ENCODE results near the gene ZNF44.

The ZNF44 gene

GRCh38 chr19:12230751-12231733, 63.6 kb downstream of the ZNF44 start:
- ChIA-PET CTCF (no interaction called here), POLR2A (interaction anchor here (0.6 kb wide), 1 partner anchor 256 kb away, joined by 4 read pairs; no protein-coding TSS in a partner anchor)
- TF ChIP-seq REPIN1 (tag by site-specific recombination; IDR thresholded peaks at IDR 0.05; ENCODE audit: low read depth) (no peak), KLF1 (tag by site-specific recombination; IDR thresholded peaks at IDR 0.05) (no peak), ZNF558 (tag by site-specific recombination; IDR thresholded peaks at IDR 0.05) (no peak), ZNF433 (tag by site-specific recombination; IDR thresholded peaks at IDR 0.05; ENCODE audit: low read depth) (no peak), ZSCAN23 (tag by site-specific recombination; IDR thresholded peaks at IDR 0.05) (no peak), ATF2 (tag by site-specific recombination; IDR thresholded peaks at IDR 0.05; ENCODE audit: low read depth) (no peak), ZNF76 (tag by site-specific recombination; IDR thresholded peaks at IDR 0.05; ENCODE audit: borderline replicate concordance, low read depth) (no peak), ZNF677 (tag by site-specific recombination; IDR thresholded peaks at IDR 0.05) (no peak), ZNF280D (tag by site-specific recombination; IDR thresholded peaks at IDR 0.05) (no peak), ZNF239 (tag by site-specific recombination; IDR thresholded peaks at IDR 0.05) (no peak), ZNF768 (tag by site-specific recombination; IDR thresholded peaks at IDR 0.05) (no peak), INSM2 (tag by site-specific recombination; IDR thresholded peaks at IDR 0.05) (no peak), ZNF560 (tag by site-specific recombination; IDR thresholded peaks at IDR 0.05; ENCODE audit: borderline replicate concordance) (no peak), ZNF10 (tag by site-specific recombination; IDR thresholded peaks at IDR 0.05) (no peak), ZNF366 (tag by site-specific recombination; conservative IDR thresholded peaks at IDR 0.05) (no peak), KLF17 (tag by site-specific recombination; IDR thresholded peaks at IDR 0.05) (no peak), ZNF701 (tag by site-specific recombination; IDR thresholded peaks at IDR 0.05) (no peak), ZIC2 (tag by site-specific recombination; IDR thresholded peaks at IDR 0.05) (no peak)
- no peak overlapping the region for H3K4me3 ChIP-seq (ENCODE audit: low read depth, low read length)
- no peaks in the 10 kb centered on the region for H3K36me3 ChIP-seq (ENCODE audit: control insufficient read depth in 2 of 2, insufficient read depth in 1 of 2, low read length in 2 of 2)
- no peak overlapping the region for H3K27ac ChIP-seq (ENCODE audit: extremely low read depth, low read depth, low read length)
- H3K4me1 ChIP-seq (ENCODE audit: control insufficient read depth, insufficient read depth, low read length), result no peaks in the 10 kb centered on the region
- no peaks in the 10 kb centered on the region for H3K9me3 ChIP-seq (ENCODE audit: control insufficient read depth, insufficient read depth, low read depth, low read length)
